ENCODE measurements around the gene C1QA. TPM values are rescaled to one million over a fixed set of nuclear protein-coding genes. Genes with fewer than 3 reads are reported as not detected.

The C1QA gene
- total and polyA plus RNA-seq, 2 of the 4 experiments (the other 2 are of a cell fraction) = not detected

GRCh38 chr1:22598736-22599135 is 37.7 kb upstream of the C1QA start:
- Histone ChIP-seq H2AK5ac (ENCODE audit: low read depth, low read length) (no peak overlapping the region), H2BK5ac (ENCODE audit: low read depth, low read length, poor library complexity, severe bottlenecking) (no peak overlapping the region), H3K9ac (ENCODE audit: low read depth, low read length) (no peak overlapping the region), H3K27ac (ENCODE audit: insufficient read depth, low read length) (no peak overlapping the region), H2BK15ac (ENCODE audit: low read depth, low read length) (no peak overlapping the region), H3K36me3 (ENCODE audit: control insufficient read depth, insufficient read depth, low read length) (no peaks in the 10 kb centered on the region), H3K4ac (ENCODE audit: low read depth, low read length) (no peak overlapping the region), H3K56ac (ENCODE audit: extremely low read depth, insufficient read depth, low read length) (no peak overlapping the region), H3K23ac (ENCODE audit: low read depth, low read length) (no peak overlapping the region), H3K14ac (replicated peaks; ENCODE audit: low read depth, low read length) (no peak overlapping the region), H3K9me3 (ENCODE audit: control insufficient read depth, insufficient read depth, low read length) (no peaks in the 10 kb centered on the region), H3K4me2 (ENCODE audit: low read depth, low read length) (no peak overlapping the region), H3K18ac (ENCODE audit: low read depth, low read length) (no peak overlapping the region), H2AK9ac (replicated peaks; ENCODE audit: low read depth, low read length, poor library complexity) (no peak overlapping the region), H4K5ac (ENCODE audit: low read depth, low read length) (no peak overlapping the region), H2BK20ac (ENCODE audit: low read depth, low read length) (no peak overlapping the region), H2AFZ (replicated peaks; ENCODE audit: low read length, poor library complexity) (no peak overlapping the region), H3K9me1 (ENCODE audit: insufficient read depth, low read length) (no peaks in the 10 kb centered on the region), H3K4me3 (ENCODE audit: insufficient read depth, low read depth, low read length) (no peak overlapping the region), H4K20me1 (ENCODE audit: insufficient read depth, low read length) (0 out of 2 replicates have a peak, but pooled peaks cover 3% of the 10 kb centered on the region), H2BK120ac (ENCODE audit: low read depth, low read length) (no peak overlapping the region), H3K27me3 (ENCODE audit: control insufficient read depth, insufficient read depth, low read length) (peaks cover 63% of the 10 kb centered on the region), H4K8ac (ENCODE audit: low read depth in 2 of 2, low read length in 2 of 2) (no peak overlapping the region), H4K91ac (ENCODE audit: insufficient read depth, low read depth, low read length) (no peak overlapping the region), H3K4me1 (ENCODE audit: control insufficient read depth, insufficient read depth, low read length) (no peaks in the 10 kb centered on the region), H3K79me1 (ENCODE audit: low read depth in 1 of 2, low read length in 2 of 2) (no peaks in the 10 kb centered on the region)
- ChIA-PET CTCF (no interaction called here), POLR2A (ENCODE audit: unreplicated experiment) (no interaction called here)
- in situ Hi-C loops (cut with MboI; ENCODE audit: low sequenced_read_pairs) (no loop called here), dilution Hi-C loops (cut with HindIII; ENCODE audit: low sequenced_read_pairs, unreplicated experiment) (no loop called here), intact Hi-C loops (cut with micrococcal nuclease) (no loop called here)
- ATAC-seq (ENCODE audit: low read depth) = no peak
- WGBS, 2 experiments (ENCODE audit: extremely low coverage in 2 of 2, insufficient read length in 1 of 2) = 57% methylated on average over 5 of the region's 24 CpGs; no CpG with 5 or more reads in 1 of the 2 experiments
- DNase-seq = no peak
- no TSS peak for BruUV-seq (replicated peaks)
- TF ChIP-seq FOS (IDR thresholded peaks at IDR 0.05; ENCODE audit: low read depth, low read length) (no peak), SMC3 (IDR thresholded peaks at IDR 0.05; ENCODE audit: low read depth, low read length) (no peak), MXI1 (IDR thresholded peaks at IDR 0.05; ENCODE audit: borderline replicate concordance, low read depth, low read length) (no peak), POLR2A (IDR thresholded peaks at IDR 0.05; ENCODE audit: low read depth, low read length) (no peak), MAZ (IDR thresholded peaks at IDR 0.05; ENCODE audit: borderline replicate concordance, low read depth, low read length) (no peak), NFE2L2 (IDR thresholded peaks at IDR 0.05; ENCODE audit: low read depth, low read length) (no peak), RFX5 (IDR thresholded peaks at IDR 0.05; ENCODE audit: low read depth, low read length) (no peak), RCOR1 (IDR thresholded peaks at IDR 0.05; ENCODE audit: insufficient replicate concordance, low read length) (no peak), CTCF (conservative IDR thresholded peaks at IDR 0.05; ENCODE audit: low read depth, low read length) (no peak), MAFK (IDR thresholded peaks at IDR 0.05; ENCODE audit: low read depth, low read length) (no peak), USF2 (IDR thresholded peaks at IDR 0.05; ENCODE audit: low read depth, low read length) (no peak), BHLHE40 (IDR thresholded peaks at IDR 0.05; ENCODE audit: low read depth, low read length) (no peak), CEBPB (IDR thresholded peaks at IDR 0.05; ENCODE audit: low read depth, low read length) (no peak)

Measured in IMR-90 (cell line).